Activated CD8-positive, alpha-beta T cell treated with anti-CD3 and anti-CD28 coated beads, Interleukin-2, amount 10 ng/mL, durations not matched to agents 7 days and 5 days (primary cell): Measurements from ENCODE around the gene SPON1. TPM values are rescaled to one million over a fixed set of nuclear protein-coding genes. Genes with fewer than 3 reads are reported as not detected.

Experiments
- ATAC-seq: fragments of 150-1000 bp; cut with Tn5 transposase; one replicate; pipeline ENCODE4 v1.10.0; 2021; ENCODE audit warnings: moderate library complexity
- CTCF ChIA-PET: fragments of 350-600 bp; sonication (Branson Sonifier 250); formaldehyde crosslinking; loops from one replicate; lab custom pipeline; 2021; ENCODE audit warnings: antibody characterized with exemption; lab: Charles Lee
- POLR2A ChIA-PET: fragments of 350-600 bp; sonication (Branson Sonifier 250); formaldehyde crosslinking; loops from one replicate; lab custom pipeline; 2021; ENCODE audit warnings: antibody characterized with exemption; lab: Charles Lee
- DNase-seq: peaks from one replicate; pipeline ENCODE4 v3.0.0-alpha.2; 2020
- H3K27ac Mint-ChIP-seq: one replicate; pipeline ENCODE4 v1.8.0; 2021; ENCODE audit warnings: mild to moderate bottlenecking, mixed read lengths
- H3K27me3 Mint-ChIP-seq: one replicate; pipeline ENCODE4 v1.8.0; 2021; ENCODE audit warnings: low read depth, mixed read lengths
- H3K36me3 Mint-ChIP-seq: one replicate; pipeline ENCODE4 v1.8.0; 2021; ENCODE audit warnings: low read depth, mixed read lengths
- H3K4me1 Mint-ChIP-seq: one replicate; pipeline ENCODE4 v1.8.0; 2021; ENCODE audit warnings: low read depth, mixed read lengths
- H3K4me3 Mint-ChIP-seq: one replicate; pipeline ENCODE4 v1.8.0; 2021; ENCODE audit warnings: mild to moderate bottlenecking, mixed read lengths
- H3K9me3 Mint-ChIP-seq: one replicate; pipeline ENCODE4 v1.8.0; 2022; ENCODE audit warnings: mixed read lengths; ENCODE audit not compliant: insufficient read depth
- total RNA-seq, 2 experiments: library from RNA; stranded (reverse); gene quantifications; one replicate each; pipeline ENCODE4 v1.2.3, GENCODE V29; 2021

Gene SPON1
- total RNA-seq, 2 experiments from 2014 or later: 0.42 to 0.47 TPM

GRCh38 chr11:14044916-14045315 lies 82.4 kb downstream of the SPON1 start:
- H3K27ac Mint-ChIP-seq: no peak overlapping the region
- ATAC-seq (no peak), DNase-seq (no peak)
- H3K9me3 Mint-ChIP-seq: no peaks in the 10 kb centered on the region
- no peaks in the 10 kb centered on the region for H3K36me3 Mint-ChIP-seq
- no peaks in the 10 kb centered on the region for H3K4me1 Mint-ChIP-seq
- H3K27me3 Mint-ChIP-seq: peaks cover 9% of the 10 kb centered on the region
- POLR2A ChIA-PET: no interaction called here
- CTCF ChIA-PET: no interaction called here
- H3K4me3 Mint-ChIP-seq: no peak overlapping the region

GRCh38 chr11:14045417-14045816 lies 82.9 kb downstream of the SPON1 start:
- H3K4me3 Mint-ChIP-seq: no peak overlapping the region
- no peaks in the 10 kb centered on the region for H3K9me3 Mint-ChIP-seq
- CTCF ChIA-PET: no interaction called here
- H3K4me1 Mint-ChIP-seq: no peaks in the 10 kb centered on the region
- H3K36me3 Mint-ChIP-seq: no peaks in the 10 kb centered on the region
- POLR2A ChIA-PET: no interaction called here
- H3K27ac Mint-ChIP-seq: no peak overlapping the region
- no peak for ATAC-seq
- H3K27me3 Mint-ChIP-seq: peaks cover 6% of the 10 kb centered on the region
- DNase-seq: no peak

- ATAC-seq (no peak), DNase-seq (no peak)
- H3K36me3 Mint-ChIP-seq: no peaks in the 10 kb centered on the region
- no peak overlapping the region for H3K27ac Mint-ChIP-seq
- peaks cover 6% of the 10 kb centered on the region for H3K27me3 Mint-ChIP-seq
- H3K4me1 Mint-ChIP-seq: peaks cover 18% of the 10 kb centered on the region
- CTCF ChIA-PET: interaction anchor here (1.2 kb wide), 1 partner anchor 280 kb away, joined by 4 read pairs; no protein-coding TSS in a partner anchor
- no peaks in the 10 kb centered on the region for H3K9me3 Mint-ChIP-seq
- POLR2A ChIA-PET: no interaction called here
- H3K4me3 Mint-ChIP-seq: no peak overlapping the region
Measured at GRCh38 chr11:14052198-14052597, 89.7 kb downstream of the SPON1 start.

- peaks cover 18% of the 10 kb centered on the region for H3K4me1 Mint-ChIP-seq
Measured at GRCh38 chr11:14054116-14055107, 91.9 kb downstream of the SPON1 start.

GRCh38 chr11:14055936-14056335 lies 93.4 kb downstream of the SPON1 start:
- ChIA-PET POLR2A (no interaction called here), CTCF (no interaction called here)
- ATAC-seq (no peak), DNase-seq (no peak)
- H3K4me3 Mint-ChIP-seq: no peak overlapping the region
- H3K27me3 Mint-ChIP-seq: peaks cover 5% of the 10 kb centered on the region
- H3K36me3 Mint-ChIP-seq: no peaks in the 10 kb centered on the region
- H3K27ac Mint-ChIP-seq: no peak overlapping the region
- H3K9me3 Mint-ChIP-seq: no peaks in the 10 kb centered on the region
- peaks cover 18% of the 10 kb centered on the region for H3K4me1 Mint-ChIP-seq

More at GRCh38 chr11:14054116-14055107, 91.9 kb downstream of the SPON1 start:
- Mint-ChIP-seq H3K27ac (peak overlapping the region; percentile 18), H3K9me3 (no peaks in the 10 kb centered on the region), H3K36me3 (no peaks in the 10 kb centered on the region), H3K27me3 (peaks cover 6% of the 10 kb centered on the region), H3K4me3 (no peak overlapping the region)
- peak; percentile 40 for DNase-seq
- peak; percentile 55 for ATAC-seq
- POLR2A ChIA-PET: no interaction called here
- CTCF ChIA-PET: interaction anchor here (1.2 to 1.5 kb wide), 4 partner anchors 9 to 282 kb away, joined by 3 to 5 read pairs (median 3); no protein-coding TSS in a partner anchor

- Mint-ChIP-seq H3K4me1 (peaks cover 13% of the 10 kb centered on the region), H3K27ac (no peak overlapping the region), H3K4me3 (no peak overlapping the region), H3K27me3 (peaks cover 5% of the 10 kb centered on the region), H3K9me3 (no peaks in the 10 kb centered on the region), H3K36me3 (no peaks in the 10 kb centered on the region)
- CTCF ChIA-PET: no interaction called here
- DNase-seq: no peak
- no peak for ATAC-seq
- POLR2A ChIA-PET: no interaction called here
Measured at GRCh38 chr11:14058061-14058460, 95.5 kb downstream of the SPON1 start.

- H3K36me3 Mint-ChIP-seq: no peaks in the 10 kb centered on the region
Measured at GRCh38 chr11:14059491-14059890, 97.0 kb downstream of the SPON1 start.

GRCh38 chr11:14061721-14062120 lies 99.2 kb downstream of the SPON1 start:
- Mint-ChIP-seq H3K36me3 (no peaks in the 10 kb centered on the region), H3K4me3 (no peak overlapping the region), H3K4me1 (peaks cover 16% of the 10 kb centered on the region), H3K9me3 (no peaks in the 10 kb centered on the region), H3K27me3 (peaks cover 5% of the 10 kb centered on the region), H3K27ac (no peak overlapping the region)
- DNase-seq: no peak
- POLR2A ChIA-PET: no interaction called here
- ATAC-seq: no peak
- CTCF ChIA-PET: no interaction called here

More at GRCh38 chr11:14059491-14059890, 97.0 kb downstream of the SPON1 start:
- POLR2A ChIA-PET: interaction anchor here (0.5 kb wide), 1 partner anchor 205 kb away, joined by 3 read pairs; no protein-coding TSS in a partner anchor
- Mint-ChIP-seq H3K4me1 (peaks cover 12% of the 10 kb centered on the region), H3K9me3 (no peaks in the 10 kb centered on the region), H3K4me3 (no peak overlapping the region), H3K27me3 (peaks cover 5% of the 10 kb centered on the region), H3K27ac (no peak overlapping the region)
- CTCF ChIA-PET: no interaction called here
- DNase-seq: no peak
- ATAC-seq: no peak

GRCh38 chr11:14065141-14065540 lies 102.6 kb downstream of the SPON1 start:
- ChIA-PET POLR2A (no interaction called here), CTCF (interaction anchor here (0.9 to 1.3 kb wide), 2 partner anchors 183 to 185 kb away, joined by 3 read pairs; no protein-coding TSS in a partner anchor)
- DNase-seq (peak; percentile 25), ATAC-seq (no peak)
- Mint-ChIP-seq H3K9me3 (no peaks in the 10 kb centered on the region), H3K36me3 (no peaks in the 10 kb centered on the region), H3K4me3 (no peak overlapping the region), H3K27ac (no peak overlapping the region), H3K27me3 (no peaks in the 10 kb centered on the region), H3K4me1 (peaks cover 16% of the 10 kb centered on the region)

- no peak for ATAC-seq
Measured at GRCh38 chr11:14065681-14066080, 103.2 kb downstream of the SPON1 start.

GRCh38 chr11:14067686-14068085 lies 105.2 kb downstream of the SPON1 start:
- Mint-ChIP-seq H3K4me1 (peaks cover 16% of the 10 kb centered on the region), H3K36me3 (no peaks in the 10 kb centered on the region), H3K4me3 (no peak overlapping the region), H3K27me3 (peaks cover 4% of the 10 kb centered on the region), H3K27ac (no peak overlapping the region), H3K9me3 (no peaks in the 10 kb centered on the region)
- ChIA-PET CTCF (interaction anchor here (0.9 to 1.3 kb wide), 2 partner anchors 14 to 81 kb away, joined by 3 to 4 read pairs; no protein-coding TSS in a partner anchor), POLR2A (no interaction called here)
- ATAC-seq: no peak
- DNase-seq: no peak

More at GRCh38 chr11:14065681-14066080, 103.2 kb downstream of the SPON1 start:
- Mint-ChIP-seq H3K9me3 (no peaks in the 10 kb centered on the region), H3K4me3 (no peak overlapping the region), H3K27ac (no peak overlapping the region), H3K4me1 (peaks cover 16% of the 10 kb centered on the region), H3K36me3 (no peaks in the 10 kb centered on the region), H3K27me3 (no peaks in the 10 kb centered on the region)
- DNase-seq: no peak
- CTCF ChIA-PET: interaction anchor here (0.9 to 1.9 kb wide), 3 partner anchors 11 to 184 kb away, joined by 3 read pairs; no protein-coding TSS in a partner anchor
- POLR2A ChIA-PET: no interaction called here

- ATAC-seq (no peak), DNase-seq (no peak)
- peaks cover 22% of the 10 kb centered on the region for H3K4me1 Mint-ChIP-seq
- CTCF ChIA-PET: no interaction called here
- H3K27me3 Mint-ChIP-seq: peaks cover 4% of the 10 kb centered on the region
- POLR2A ChIA-PET: no interaction called here
- no peak overlapping the region for H3K4me3 Mint-ChIP-seq
- H3K9me3 Mint-ChIP-seq: no peaks in the 10 kb centered on the region
- H3K27ac Mint-ChIP-seq: no peak overlapping the region
- H3K36me3 Mint-ChIP-seq: no peaks in the 10 kb centered on the region
Measured at GRCh38 chr11:14070896-14071295, 108.4 kb downstream of the SPON1 start.
